AG20443 (cell line): ENCODE data around the gene OR13C3.
"Not testable (repeated sequence)": the region's sequence is repeated elsewhere in the genome, so short reads cannot be mapped to it uniquely, and the experiment has no call there.

ENCODE experiments used
- DNase-seq: peaks from one replicate; pipeline ENCODE4 v3.0.0; 2012; ENCODE audit warnings: low spot score, mixed read lengths

OR13C3 gene

GRCh38 chr9:104536756-104537155 is at the start of gene OR13C3:
TSS of gene OR13C3 (minus strand) at chr9:104536856. CDS start at chr9:104536723, 133 bp downstream.
- no peak for DNase-seq

GRCh38 chr9:104580562-104580961 is 43.9 kb upstream of the OR13C3 start:
- DNase-seq, result no peak

GRCh38 chr9:104577263-104577662 is 40.6 kb upstream of the OR13C3 start:
- DNase-seq, result no peak

- no peak for DNase-seq
Observed at GRCh38 chr9:104575456-104575855, 38.8 kb upstream of the OR13C3 start.

- DNase-seq, result no peak
Observed at GRCh38 chr9:104572612-104573011, 36.0 kb upstream of the OR13C3 start.

- no peak for DNase-seq
Observed at GRCh38 chr9:104568868-104569267, 32.2 kb upstream of the OR13C3 start, which contains the start of gene OR13C8. TSS of gene OR13C8 (plus strand) at chr9:104569168. CDS start at chr9:104569168, 0 bp downstream.

- DNase-seq, result no peak
Observed at GRCh38 chr9:104564358-104564757, 27.7 kb upstream of the OR13C3 start.

GRCh38 chr9:104556830-104557634 is 20.4 kb upstream of the OR13C3 start:
- DNase-seq, result no peak

- DNase-seq, result no peak
Observed at GRCh38 chr9:104555521-104555920, 18.9 kb upstream of the OR13C3 start.

- peak; percentile 11 for DNase-seq
Observed at GRCh38 chr9:104553261-104553660, 16.6 kb upstream of the OR13C3 start.

- DNase-seq, result no peak
Observed at GRCh38 chr9:104544644-104545043, 8.0 kb upstream of the OR13C3 start.

- DNase-seq, result no peak
Observed at GRCh38 chr9:104539275-104539674, 2.6 kb upstream of the OR13C3 start.

- no peak for DNase-seq
Observed at GRCh38 chr9:104527109-104527508, 9.5 kb downstream of the OR13C3 start, which contains the start of gene OR13C4. TSS of gene OR13C4 (minus strand) at chr9:104527209. CDS start at chr9:104527209, 0 bp downstream.

- not testable (repeated sequence) for DNase-seq
Observed at GRCh38 chr9:104520241-104520640, 16.4 kb downstream of the OR13C3 start.

- DNase-seq, result no peak
Observed at GRCh38 chr9:104514901-104515300, 21.8 kb downstream of the OR13C3 start.

GRCh38 chr9:104506565-104506964 is 30.1 kb downstream of the OR13C3 start:
- DNase-seq, result no peak

- no peak for DNase-seq
Observed at GRCh38 chr9:104503963-104504362, 32.7 kb downstream of the OR13C3 start, which contains the start of gene OR13F1. TSS of gene OR13F1 (plus strand) at chr9:104504263. CDS start at chr9:104504263, 0 bp downstream.

- DNase-seq, result no peak
Observed at GRCh38 chr9:104503440-104503839, 33.2 kb downstream of the OR13C3 start.

GRCh38 chr9:104494808-104495207 is 41.8 kb downstream of the OR13C3 start:
- no peak for DNase-seq
